HEK293T (cell line): Measurements from ENCODE around the gene FCRLA.

Experiments
- ARNT ChIP-seq: fragments of 450-650 bp; IDR thresholded peaks from 2 replicates; pipeline ENCODE4 v1.6.1; 2017; ENCODE audit warnings: mild to moderate bottlenecking
- ELF4 ChIP-seq: fragments of 450-650 bp; IDR thresholded peaks from 2 replicates; pipeline ENCODE4 v1.6.1; 2017; ENCODE audit warnings: antibody characterized with exemption
- FOXA1 ChIP-seq: fragments of 450-650 bp; IDR thresholded peaks from 2 replicates; pipeline ENCODE4 v1.6.1; 2016; ENCODE audit warnings: mild to moderate bottlenecking
- FOXK2 ChIP-seq: fragments of 450-650 bp; IDR thresholded peaks from 2 replicates; pipeline ENCODE4 v1.6.1; 2016; ENCODE audit warnings: mild to moderate bottlenecking
- FOXM1 ChIP-seq: fragments of 450-650 bp; IDR thresholded peaks from 2 replicates; pipeline ENCODE4 v1.6.1; 2017; ENCODE audit warnings: mild to moderate bottlenecking, borderline replicate concordance
- HDGF ChIP-seq: fragments of 450-650 bp; IDR thresholded peaks from 2 replicates; pipeline ENCODE4 v1.6.1; 2017; ENCODE audit warnings: antibody characterized with exemption, borderline replicate concordance
- L3MBTL2 ChIP-seq: fragments of 450-650 bp; conservative IDR thresholded peaks from 2 replicates; pipeline ENCODE4 v1.6.1; 2016; ENCODE audit warnings: mild to moderate bottlenecking
- LEF1 ChIP-seq: fragments of 450-650 bp; IDR thresholded peaks from 2 replicates; pipeline ENCODE4 v1.6.1; 2017; ENCODE audit warnings: mild to moderate bottlenecking, borderline replicate concordance
- PKNOX1 ChIP-seq: fragments of 450-650 bp; IDR thresholded peaks from 2 replicates; pipeline ENCODE4 v1.6.1; 2016
- SP1 ChIP-seq: fragments of 450-650 bp; IDR thresholded peaks from 2 replicates; pipeline ENCODE4 v1.6.1; 2017
- SUZ12 ChIP-seq: fragments of 450-650 bp; IDR thresholded peaks from 2 replicates; pipeline ENCODE4 v1.6.1; 2016; ENCODE audit warnings: mild to moderate bottlenecking
- TARDBP ChIP-seq: fragments of 450-650 bp; IDR thresholded peaks from 2 replicates; pipeline ENCODE4 v1.6.1; 2016

DNA sequence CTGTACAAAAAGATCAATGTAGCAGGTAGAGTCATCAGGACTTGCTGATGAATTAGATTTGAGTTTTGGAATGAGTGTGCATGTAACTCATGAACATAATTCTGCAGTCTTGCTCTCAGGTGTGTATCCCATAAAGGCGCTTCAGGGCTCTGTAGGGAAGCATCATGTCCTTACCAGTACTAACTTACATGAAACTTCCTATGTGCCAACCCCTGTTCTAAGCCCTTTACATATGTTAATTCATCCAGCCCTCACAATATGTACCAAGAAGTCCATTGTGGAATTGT is 12.2 kb downstream of the FCRLA start:
- TF ChIP-seq FOXA1 (no peak), HDGF (no peak), ARNT (no peak), L3MBTL2 (no peak), PKNOX1 (no peak), ELF4 (no peak), TARDBP (no peak), SP1 (no peak), LEF1 (no peak), SUZ12 (no peak), FOXM1 (no peak), FOXK2 (no peak)
